Transverse colon (tissue), 4 donors: Measurements from ENCODE around the gene PNLIPRP2. TPM values are rescaled to one million over a fixed set of nuclear protein-coding genes. Genes with fewer than 3 reads are reported as not detected.

Experiments used
- DNase-seq: peaks from one replicate; pipeline ENCODE4 v3.0.0-alpha.2; 2019
- H3K27ac ChIP-seq, 4 donors: fragments of 200-600 bp; sonication (generic); 2 replicates each; pipeline ENCODE4 v1.5.1; 2016 to 2018; ENCODE audit warnings: inconsistent platforms in 4 of 4
- H3K27me3 ChIP-seq: fragments of 200-600 bp; sonication (generic); 2 replicates; pipeline ENCODE4 v1.5.1; 2017; ENCODE audit warnings: inconsistent platforms
- H3K36me3 ChIP-seq, 4 donors: fragments of 200-600 bp; sonication (generic); 2 replicates each; pipeline ENCODE4 v1.5.1; 2017 to 2019; ENCODE audit warnings: inconsistent platforms in 4 of 4
- H3K4me1 ChIP-seq, 4 donors: fragments of 200-600 bp; sonication (generic); 2 replicates each; pipeline ENCODE4 v1.5.1; 2017 to 2020; ENCODE audit warnings: inconsistent platforms in 4 of 4
- H3K4me3 ChIP-seq, 4 donors: fragments of 200-600 bp; sonication (generic); 1 replicate in 1 of 4; 2 replicates in 3 of 4; pipeline versions ENCODE4 v1.5.1 to v1.6.1; 2017 to 2019; ENCODE audit warnings: inconsistent platforms in 4 of 4
- H3K9me3 ChIP-seq, 2 donors: fragments of 200-600 bp; sonication (generic); 2 replicates each; pipeline ENCODE4 v1.5.1; 2017 to 2019; ENCODE audit warnings: inconsistent platforms in 2 of 2
- CTCF ChIP-seq, 5 experiments: fragments of 200-600 bp in 3 of 5; fragments of 450-650 bp in 2 of 5; sonication (generic) in 3 of 5; IDR thresholded peaks; 1 replicate in 2 of 5; 2 replicates in 3 of 5; pipeline ENCODE4 v1.5.1; 2016 to 2017; ENCODE audit warnings: antibody characterized with exemption in 5 of 5, inconsistent platforms in 3 of 5, mild to moderate bottlenecking in 2 of 5, moderate library complexity in 1 of 5
- EP300 ChIP-seq: sonication (generic); formaldehyde crosslinking; IDR thresholded peaks from one replicate; pipeline ENCODE4 v1.6.1; 2017; ENCODE audit warnings: antibody characterized with exemption, low read depth
- POLR2A ChIP-seq: fragments of 450-650 bp; IDR thresholded peaks from one replicate; pipeline ENCODE4 v1.6.1; 2016; ENCODE audit warnings: antibody characterized with exemption, mild to moderate bottlenecking, moderate library complexity
- POLR2AphosphoS5 ChIP-seq, 3 donors: sonication (generic); formaldehyde crosslinking; IDR thresholded peaks; one replicate each; pipeline ENCODE4 v1.6.1; 2016; ENCODE audit warnings: antibody characterized with exemption in 3 of 3
- WGBS, 2 donors: methylation state at CpG; one replicate each; pipeline ENCODE4 v1.1.5; 2018; ENCODE audit warnings: low coverage in 1 of 2; 5-methylcytosine and 5-hydroxymethylcytosine counted together
- in situ Hi-C, 4 donors: fragments of 200-750 bp; cut with MboI; loops; one replicate each; pipeline versions ENCODE4 v1.15.0 to v1.15.1; 2017; ENCODE audit warnings: low sequenced_read_pairs in 3 of 4, low pct_ligation_motif_present in 1 of 4, low pct_unique_long_range_greater_than_20kb in 1 of 4
- intact Hi-C: fragments of 100-400 bp; cut with DNase I; formaldehyde crosslinking; loops from one replicate; pipeline ENCODE4 v1.15.1; 2023; ENCODE audit warnings: low total_unique reads
- total RNA-seq, 4 donors: library from RNA; depleted of rRNA; stranded (reverse); fragments of >200 nt; gene quantifications; one replicate each; pipeline ENCODE4 v1.1.0, GENCODE V29; 2016

The PNLIPRP2 gene
- total RNA-seq, 4 donors from 2014 or later, result 0.32 to 4.2 TPM; not detected in 2

DNA sequence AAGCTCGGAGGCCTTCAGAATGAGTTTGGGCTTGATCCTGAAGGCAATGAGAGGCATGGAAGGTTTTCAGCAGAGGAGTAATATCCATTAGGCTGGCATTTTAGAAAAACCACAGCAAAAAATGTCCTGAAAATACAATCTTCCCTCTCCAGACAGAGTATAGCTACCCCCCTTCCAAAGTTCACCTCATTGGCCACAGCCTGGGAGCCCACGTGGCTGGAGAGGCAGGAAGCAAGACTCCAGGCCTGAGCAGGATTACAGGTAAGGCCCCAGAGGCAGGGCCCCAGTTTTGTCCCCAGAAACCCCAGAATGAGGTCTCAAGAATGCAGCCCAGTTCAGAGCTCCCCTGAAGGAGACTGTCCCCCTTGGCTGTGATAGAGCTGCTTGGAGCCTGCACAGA is 24.7 kb upstream of the PNLIPRP2 start:
- Histone ChIP-seq H3K27ac (no peak overlapping the region), H3K4me3 (no peak overlapping the region), H3K4me1 (peaks cover 0 to 4% (median 1%) of the 10 kb centered on the region in 4 donors), H3K9me3 (no peaks in the 10 kb centered on the region), H3K36me3 (no peaks in the 10 kb centered on the region), H3K27me3 (no peaks in the 10 kb centered on the region)
- 82% methylated on average over 2 of the region's 2 CpGs; no CpG with 5 or more reads in 1 of the 2 donors for WGBS, 2 donors
- intact Hi-C loops (no loop called here), in situ Hi-C loops (no loop called here)
- TF ChIP-seq POLR2A (no peak), POLR2AphosphoS5 (IDR thresholded peaks at IDR 0.05) (no peak), CTCF (IDR thresholded peaks at IDR 0.05) (no peak), EP300 (no peak)
- no peak for DNase-seq

- Histone ChIP-seq H3K27ac (no peak overlapping the region), H3K9me3 (no peaks in the 10 kb centered on the region), H3K27me3 (no peaks in the 10 kb centered on the region), H3K36me3 (no peaks in the 10 kb centered on the region), H3K4me3 (no peak overlapping the region), H3K4me1 (no peaks in the 10 kb centered on the region)
- intact Hi-C loops, result no loop called here
- no peak for DNase-seq
- TF ChIP-seq POLR2AphosphoS5 (IDR thresholded peaks at IDR 0.05) (no peak), POLR2A (no peak), CTCF (IDR thresholded peaks at IDR 0.05) (no peak), EP300 (no peak)
- in situ Hi-C loops, result no loop called here
- 85 to 88% methylated on average over 3 to 5 of the region's 5 CpGs for WGBS, 2 donors
Measured at GRCh38 chr10:116597543-116597942, 23.2 kb upstream of the PNLIPRP2 start.

DNA sequence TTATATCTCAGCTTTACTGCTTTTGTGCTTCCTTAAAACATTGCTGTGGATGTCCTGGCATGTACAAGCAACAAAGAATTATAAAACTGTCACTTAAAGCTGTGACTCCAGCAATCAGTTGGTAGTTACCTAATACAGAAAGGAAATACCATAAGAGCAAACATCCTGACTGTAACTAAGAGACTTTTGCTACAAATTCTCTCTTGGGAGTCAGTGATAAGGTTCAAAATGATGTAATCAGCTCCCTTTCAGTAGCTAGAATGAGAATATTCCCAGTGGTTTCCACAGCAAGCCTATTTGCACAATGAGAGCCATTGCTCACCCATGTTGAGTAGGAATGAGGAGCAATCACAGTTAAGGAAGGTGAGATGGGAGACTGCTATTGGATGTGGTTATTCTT is 22.4 kb upstream of the PNLIPRP2 start:
- in situ Hi-C loops, result no loop called here
- Histone ChIP-seq H3K27ac (no peak overlapping the region), H3K9me3 (no peaks in the 10 kb centered on the region), H3K4me3 (no peak overlapping the region), H3K27me3 (no peaks in the 10 kb centered on the region), H3K4me1 (no peaks in the 10 kb centered on the region), H3K36me3 (no peaks in the 10 kb centered on the region)
- no peak for DNase-seq
- intact Hi-C loops, result no loop called here
- TF ChIP-seq EP300 (no peak), POLR2AphosphoS5 (IDR thresholded peaks at IDR 0.05) (no peak), POLR2A (no peak), CTCF (IDR thresholded peaks at IDR 0.05) (no peak)

GRCh38 chr10:116599991-116600390 is 20.8 kb upstream of the PNLIPRP2 start:
- in situ Hi-C loops (no loop called here), intact Hi-C loops (no loop called here)
- no peak overlapping the region for H3K27ac ChIP-seq
- TF ChIP-seq CTCF (IDR thresholded peaks at IDR 0.05) (no peak), POLR2A (no peak), EP300 (no peak), POLR2AphosphoS5 (IDR thresholded peaks at IDR 0.05) (no peak)
- H3K9me3 ChIP-seq, result no peaks in the 10 kb centered on the region
- WGBS, 2 donors, result 60 to 62% methylated on average over 2 to 5 of the region's 5 CpGs
- H3K4me3 ChIP-seq, result no peak overlapping the region
- H3K36me3 ChIP-seq, result no peaks in the 10 kb centered on the region
- no peaks in the 10 kb centered on the region for H3K27me3 ChIP-seq
- no peak for DNase-seq
- H3K4me1 ChIP-seq, result no peaks in the 10 kb centered on the region
